ENCODE results near the gene MAP3K13.
"Not testable (repeated sequence)": the region's sequence is repeated elsewhere in the genome, so short reads cannot be mapped to it uniquely, and the experiment has no call there.

MAP3K13 gene

GRCh38 chr3:185399737-185400667 lies 37.1 kb downstream of the MAP3K13 start:
- DNase-seq (ENCODE audit: low read depth, low spot score): no peak

- no peak for DNase-seq (ENCODE audit: low read depth, low spot score)
Measured at GRCh38 chr3:185400866-185401265, 37.9 kb downstream of the MAP3K13 start.

- no peak for DNase-seq (ENCODE audit: low read depth, low spot score)
Measured at GRCh38 chr3:185401319-185401955, 38.5 kb downstream of the MAP3K13 start.

GRCh38 chr3:185402561-185402960 lies 39.6 kb downstream of the MAP3K13 start:
- DNase-seq (ENCODE audit: low read depth, low spot score): peak; percentile 85

- DNase-seq (ENCODE audit: low read depth, low spot score): no peak
Measured at GRCh38 chr3:185403002-185403401, 40.1 kb downstream of the MAP3K13 start.

- no peak for DNase-seq (ENCODE audit: low read depth, low spot score)
Measured at GRCh38 chr3:185405243-185405642, 42.3 kb downstream of the MAP3K13 start.

- DNase-seq (ENCODE audit: low read depth, low spot score): no peak
Measured at GRCh38 chr3:185405664-185406063, 42.7 kb downstream of the MAP3K13 start.

- no peak for DNase-seq (ENCODE audit: low read depth, low spot score)
Measured at GRCh38 chr3:185406121-185406620, 43.2 kb downstream of the MAP3K13 start.

GRCh38 chr3:185409957-185410356 lies 47.0 kb downstream of the MAP3K13 start:
- no peak for DNase-seq (ENCODE audit: low read depth, low spot score)

GRCh38 chr3:185411133-185411532 lies 48.2 kb downstream of the MAP3K13 start:
- DNase-seq (ENCODE audit: low read depth, low spot score): no peak

- DNase-seq (ENCODE audit: low read depth, low spot score): no peak
Measured at GRCh38 chr3:185416513-185416912, 53.6 kb downstream of the MAP3K13 start.

GRCh38 chr3:185418561-185418977 lies 55.6 kb downstream of the MAP3K13 start:
- not testable (repeated sequence) for DNase-seq (ENCODE audit: low read depth, low spot score)

GRCh38 chr3:185420762-185421161 lies 57.8 kb downstream of the MAP3K13 start:
- DNase-seq (ENCODE audit: low read depth, low spot score): peak; percentile 64

- no peak for DNase-seq (ENCODE audit: low read depth, low spot score)
Measured at GRCh38 chr3:185421577-185422232, 58.8 kb downstream of the MAP3K13 start.

GRCh38 chr3:185422677-185423076 lies 59.7 kb downstream of the MAP3K13 start:
- no peak for DNase-seq (ENCODE audit: low read depth, low spot score)

GRCh38 chr3:185423178-185423577 lies 60.2 kb downstream of the MAP3K13 start:
- DNase-seq (ENCODE audit: low read depth, low spot score): peak; percentile 23

GRCh38 chr3:185424435-185424834 lies 61.5 kb downstream of the MAP3K13 start:
- no peak for DNase-seq (ENCODE audit: low read depth, low spot score)

- no peak for DNase-seq (ENCODE audit: low read depth, low spot score)
Measured at GRCh38 chr3:185430375-185430774, 67.4 kb downstream of the MAP3K13 start.

GRCh38 chr3:185439745-185440466 lies 77.0 kb downstream of the MAP3K13 start:
- no peak for DNase-seq (ENCODE audit: low read depth, low spot score)

GRCh38 chr3:185442031-185442430 lies 79.1 kb downstream of the MAP3K13 start:
- no peak for DNase-seq (ENCODE audit: low read depth, low spot score)

- no peak for DNase-seq (ENCODE audit: low read depth, low spot score)
Measured at GRCh38 chr3:185444329-185444728, 81.4 kb downstream of the MAP3K13 start.
